PC-3 (cell line): ENCODE measurements around the gene TTBK1. TPM values are rescaled to one million over a fixed set of nuclear protein-coding genes. Genes with fewer than 3 reads are reported as not detected.

ENCODE experiments used
- ATAC-seq: fragments of 200-7000 bp; cut with Tn5 transposase; 2 replicates; pipeline ENCODE4 v1.9.1; 2020; ENCODE audit warnings: mild to moderate bottlenecking, moderate library complexity
- BruUV-seq: library from RNA; stranded (reverse); fragments of 400-500 nt; replicated peaks from 2 replicates; lab custom pipeline; 2021; lab: Mats Ljungman, UMichigan
- CTCF ChIA-PET: fragments of 300-600 bp; sonication (Branson Sonifier 250); formaldehyde crosslinking; loops from one replicate; lab custom pipeline; 2022; ENCODE audit warnings: antibody characterized with exemption; lab: Charles Lee
- POLR2A ChIA-PET: fragments of 300-600 bp; sonication (Branson Sonifier 250); formaldehyde crosslinking; loops from one replicate; lab custom pipeline; 2022; ENCODE audit warnings: antibody characterized with exemption; ENCODE audit not compliant: unreplicated experiment; lab: Charles Lee
- DNase-seq: peaks from one replicate; pipeline ENCODE4 v3.0.0-alpha.2; 2015
- H2AFZ ChIP-seq: fragments of 300-600 bp; sonication (generic); 2 replicates; pipeline ENCODE4 v1.6.0; 2016; ENCODE audit warnings: antibody characterized with exemption, low read length
- H3F3A ChIP-seq: fragments of 300-600 bp; sonication (generic); one replicate; pipeline ENCODE4 v1.6.0; 2017; ENCODE audit warnings: antibody characterized with exemption, low read length, control low read depth, mild to moderate bottlenecking; ENCODE audit not compliant: unreplicated experiment
- H3K27ac ChIP-seq: fragments of 300-600 bp; sonication (generic); 2 replicates; pipeline ENCODE4 v1.5.1; 2016; ENCODE audit warnings: mild to moderate bottlenecking, low read length
- H3K27me3 ChIP-seq: fragments of 300-600 bp; sonication (generic); 2 replicates; pipeline ENCODE4 v1.6.1; 2016; ENCODE audit warnings: low read length, mixed read lengths
- H3K36me3 ChIP-seq: fragments of 300-600 bp; sonication (generic); 2 replicates; pipeline ENCODE4 v1.6.1; 2016; ENCODE audit warnings: low read depth, mixed run types, low read length, mixed read lengths
- H3K4me1 ChIP-seq: fragments of 300-600 bp; sonication (generic); 2 replicates; pipeline ENCODE4 v1.5.1; 2016; ENCODE audit warnings: low read length; ENCODE audit not compliant: insufficient read depth
- H3K4me2 ChIP-seq: fragments of 300-600 bp; sonication (generic); 2 replicates; pipeline ENCODE4 v1.6.0; 2016; ENCODE audit warnings: low read length
- H3K4me3 ChIP-seq: fragments of 300-600 bp; sonication (generic); 2 replicates; pipeline ENCODE4 v1.5.1; 2016; ENCODE audit warnings: mild to moderate bottlenecking, low read length, mixed read lengths
- H3K79me2 ChIP-seq: fragments of 300-600 bp; sonication (generic); 2 replicates; pipeline ENCODE4 v1.6.1; 2017; ENCODE audit warnings: low read length, mixed read lengths
- H3K9ac ChIP-seq: fragments of 300-600 bp; sonication (generic); 2 replicates; pipeline ENCODE4 v1.6.0; 2016; ENCODE audit warnings: mild to moderate bottlenecking, low read length
- H3K9me2 ChIP-seq: fragments of 300-600 bp; sonication (generic); replicated peaks from 2 replicates; pipeline ENCODE4 v1.6.1; 2016; ENCODE audit warnings: mixed run types, low read length, mixed read lengths
- H3K9me3 ChIP-seq: fragments of 300-600 bp; sonication (generic); 2 replicates; pipeline ENCODE4 v1.6.1; 2016; ENCODE audit warnings: low read length, mixed read lengths
- H4K20me1 ChIP-seq: fragments of 300-600 bp; sonication (generic); 2 replicates; pipeline ENCODE4 v1.6.1; 2016; ENCODE audit warnings: low read length, mixed read lengths
- CTCF ChIP-seq: fragments of 300-600 bp; sonication (generic); conservative IDR thresholded peaks from 2 replicates; pipeline ENCODE4 v1.5.1; 2017; ENCODE audit warnings: antibody characterized with exemption, low read depth, mild to moderate bottlenecking, low read length
- EZH2 ChIP-seq: fragments of 300-600 bp; sonication (generic); IDR thresholded peaks from one replicate; pipeline ENCODE4 v1.6.1; 2017; ENCODE audit warnings: antibody characterized with exemption, mild to moderate bottlenecking, low read length; ENCODE audit not compliant: unreplicated experiment
- EZH2phosphoT487 ChIP-seq: fragments of 300-600 bp; sonication (generic); IDR thresholded peaks from 2 replicates; pipeline ENCODE4 v1.6.1; 2018; ENCODE audit warnings: mild to moderate bottlenecking, antibody characterized with exemption, low read length, borderline replicate concordance
- intact Hi-C: fragments of 100-400 bp; cut with micrococcal nuclease; formaldehyde crosslinking; loops from 2 replicates; pipeline ENCODE4 v1.9.0; 2023
- total RNA-seq: library from RNA; depleted of rRNA; stranded (reverse); fragments of >200 nt; gene quantifications from 2 replicates; pipeline ENCODE4 v1.2.3, GENCODE V29; 2014

Gene TTBK1
- total RNA-seq, 1 experiment from 2014 or later, result not detected

GRCh38 chr6:43273707-43274106, 30.4 kb downstream of the TTBK1 start:
- DNase-seq (no peak), ATAC-seq (no peak)

GRCh38 chr6:43274127-43274915, 31.0 kb downstream of the TTBK1 start:
- Histone ChIP-seq H4K20me1 (no peaks in the 10 kb centered on the region), H3K4me2 (no peak overlapping the region), H3K36me3 (no peaks in the 10 kb centered on the region), H3K79me2 (no peaks in the 10 kb centered on the region), H3K27me3 (peaks cover 17% of the 10 kb centered on the region), H3F3A (no peaks in the 10 kb centered on the region), H3K4me3 (no peak overlapping the region), H3K4me1 (peaks cover 7% of the 10 kb centered on the region; the same call in 1 of the 2 replicates), H3K27ac (no peak overlapping the region), H3K9me3 (no peaks in the 10 kb centered on the region), H3K9me2 (no peaks in the 10 kb centered on the region), H2AFZ (no peak overlapping the region), H3K9ac (no peak overlapping the region)
- intact Hi-C loops, result no loop called here
- ATAC-seq, result no peak
- no peak for DNase-seq
- TF ChIP-seq CTCF (no peak), EZH2phosphoT487 (no peak), EZH2 (no peak)
- BruUV-seq, result no TSS peak
- POLR2A ChIA-PET, result no interaction called here
- CTCF ChIA-PET, result no interaction called here

More at GRCh38 chr6:43273707-43274106, 30.4 kb downstream of the TTBK1 start:
- Histone ChIP-seq H3K79me2 (no peaks in the 10 kb centered on the region), H3K27ac (no peak overlapping the region), H3K4me1 (peaks cover 6% of the 10 kb centered on the region; the same call in 1 of the 2 replicates), H3K4me3 (no peak overlapping the region), H3K9me3 (no peaks in the 10 kb centered on the region), H3K27me3 (peaks cover 17% of the 10 kb centered on the region), H3K36me3 (no peaks in the 10 kb centered on the region), H2AFZ (no peak overlapping the region), H4K20me1 (no peaks in the 10 kb centered on the region), H3K9ac (no peak overlapping the region), H3K4me2 (no peak overlapping the region), H3F3A (no peaks in the 10 kb centered on the region), H3K9me2 (no peaks in the 10 kb centered on the region)
- POLR2A ChIA-PET, result no interaction called here
- intact Hi-C loops, result no loop called here
- CTCF ChIA-PET, result no interaction called here
- TF ChIP-seq EZH2 (no peak), EZH2phosphoT487 (no peak), CTCF (no peak)
- BruUV-seq, result no TSS peak

GRCh38 chr6:43274916-43275597, 31.8 kb downstream of the TTBK1 start:
- H3K9me2 ChIP-seq, result no peaks in the 10 kb centered on the region
- CTCF ChIA-PET, result no interaction called here

More at GRCh38 chr6:43274916-43275597, 31.8 kb downstream of the TTBK1 start:
- no peak for ATAC-seq
- DNase-seq, result no peak
- Histone ChIP-seq H3F3A (no peaks in the 10 kb centered on the region), H3K79me2 (no peaks in the 10 kb centered on the region), H3K4me1 (peaks cover 7% of the 10 kb centered on the region; the same call in 1 of the 2 replicates), H3K27ac (no peak overlapping the region), H2AFZ (no peak overlapping the region), H3K27me3 (peaks cover 17% of the 10 kb centered on the region), H3K9me3 (no peaks in the 10 kb centered on the region), H3K36me3 (no peaks in the 10 kb centered on the region), H3K9ac (no peak overlapping the region), H3K4me2 (no peak overlapping the region), H3K4me3 (no peak overlapping the region), H4K20me1 (no peaks in the 10 kb centered on the region)
- intact Hi-C loops, result no loop called here
- no TSS peak for BruUV-seq
- TF ChIP-seq EZH2phosphoT487 (no peak), EZH2 (no peak), CTCF (no peak)
- POLR2A ChIA-PET, result no interaction called here
